Measurements from ENCODE around the gene KCNMA1. TPM values are rescaled to one million over a fixed set of nuclear protein-coding genes. Genes with fewer than 3 reads are reported as not detected.

Gene KCNMA1
- total RNA-seq, 2 experiments from 2014 or later: 0.55 to 1.5 TPM

- Mint-ChIP-seq H3K27me3 (peaks cover 11% of the 10 kb centered on the region), H3K36me3 (no peaks in the 10 kb centered on the region), H3K27ac (no peak overlapping the region), H3K9me3 (ENCODE audit: low read depth) (no peaks in the 10 kb centered on the region), H3K4me3 (no peak overlapping the region), H3K4me1 (no peaks in the 10 kb centered on the region)
- no peak for ATAC-seq
- no peak for DNase-seq
- CTCF ChIA-PET: no interaction called here
Observed at GRCh38 chr10:77120666-77121376, 516.8 kb downstream of the KCNMA1 start.

- Mint-ChIP-seq H3K4me3 (no peak overlapping the region), H3K27me3 (peaks cover 11% of the 10 kb centered on the region), H3K9me3 (ENCODE audit: low read depth) (no peaks in the 10 kb centered on the region), H3K27ac (no peak overlapping the region), H3K4me1 (no peaks in the 10 kb centered on the region), H3K36me3 (no peaks in the 10 kb centered on the region)
- no peak for DNase-seq
- no peak for ATAC-seq
- CTCF ChIA-PET: no interaction called here
Observed at GRCh38 chr10:77120012-77120411, 517.6 kb downstream of the KCNMA1 start.

GRCh38 chr10:77118603-77119282 lies 518.9 kb downstream of the KCNMA1 start:
- Mint-ChIP-seq H3K36me3 (no peaks in the 10 kb centered on the region), H3K4me1 (no peaks in the 10 kb centered on the region), H3K27ac (no peak overlapping the region), H3K4me3 (no peak overlapping the region), H3K27me3 (peaks cover 11% of the 10 kb centered on the region), H3K9me3 (ENCODE audit: low read depth) (no peaks in the 10 kb centered on the region)
- ATAC-seq (no peak), DNase-seq (no peak)
- CTCF ChIA-PET: no interaction called here

- no peak for DNase-seq
- CTCF ChIA-PET: no interaction called here
- Mint-ChIP-seq H3K4me3 (no peak overlapping the region), H3K4me1 (no peaks in the 10 kb centered on the region), H3K36me3 (no peaks in the 10 kb centered on the region), H3K9me3 (ENCODE audit: low read depth) (no peaks in the 10 kb centered on the region), H3K27me3 (peaks cover 11% of the 10 kb centered on the region), H3K27ac (no peak overlapping the region)
- ATAC-seq: no peak
Observed at GRCh38 chr10:77117501-77117900, 520.1 kb downstream of the KCNMA1 start.

- Mint-ChIP-seq H3K9me3 (ENCODE audit: low read depth) (no peaks in the 10 kb centered on the region), H3K4me3 (no peak overlapping the region), H3K27me3 (peaks cover 11% of the 10 kb centered on the region), H3K27ac (no peak overlapping the region), H3K36me3 (no peaks in the 10 kb centered on the region), H3K4me1 (no peaks in the 10 kb centered on the region)
- ATAC-seq (no peak), DNase-seq (no peak)
- CTCF ChIA-PET: no interaction called here
Observed at GRCh38 chr10:77116904-77117303, 520.7 kb downstream of the KCNMA1 start.

GRCh38 chr10:77114181-77114821 lies 523.3 kb downstream of the KCNMA1 start:
- Mint-ChIP-seq H3K4me1 (no peaks in the 10 kb centered on the region), H3K27ac (no peak overlapping the region), H3K9me3 (ENCODE audit: low read depth) (no peaks in the 10 kb centered on the region), H3K27me3 (peaks cover 5% of the 10 kb centered on the region), H3K4me3 (no peak overlapping the region), H3K36me3 (no peaks in the 10 kb centered on the region)
- ATAC-seq (no peak), DNase-seq (no peak)
- CTCF ChIA-PET: no interaction called here

- H3K27ac Mint-ChIP-seq: no peak overlapping the region
- H3K4me1 Mint-ChIP-seq: no peaks in the 10 kb centered on the region
- CTCF ChIA-PET: interaction anchor here (1.0 kb wide), 1 partner anchor 13 kb away, joined by 3 read pairs; no protein-coding TSS in a partner anchor
- ATAC-seq (no peak), DNase-seq (no peak)
- no peaks in the 10 kb centered on the region for H3K36me3 Mint-ChIP-seq
- H3K27me3 Mint-ChIP-seq: peaks cover 5% of the 10 kb centered on the region
- no peak overlapping the region for H3K4me3 Mint-ChIP-seq
- H3K9me3 Mint-ChIP-seq (ENCODE audit: low read depth): no peaks in the 10 kb centered on the region
Observed at GRCh38 chr10:77111611-77112550, 525.7 kb downstream of the KCNMA1 start.

- H3K36me3 Mint-ChIP-seq: no peaks in the 10 kb centered on the region
- no peaks in the 10 kb centered on the region for H3K4me1 Mint-ChIP-seq
- H3K27ac Mint-ChIP-seq: no peak overlapping the region
- CTCF ChIA-PET: no interaction called here
- H3K9me3 Mint-ChIP-seq (ENCODE audit: low read depth): no peaks in the 10 kb centered on the region
- no peak overlapping the region for H3K4me3 Mint-ChIP-seq
- no peaks in the 10 kb centered on the region for H3K27me3 Mint-ChIP-seq
- no peak for DNase-seq
- ATAC-seq: no peak
Observed at GRCh38 chr10:77110757-77111156, 526.9 kb downstream of the KCNMA1 start.

GRCh38 chr10:77109351-77109994 lies 528.1 kb downstream of the KCNMA1 start:
- ATAC-seq (no peak), DNase-seq (no peak)
- Mint-ChIP-seq H3K27me3 (no peaks in the 10 kb centered on the region), H3K36me3 (no peaks in the 10 kb centered on the region), H3K27ac (no peak overlapping the region), H3K4me1 (no peaks in the 10 kb centered on the region), H3K4me3 (no peak overlapping the region), H3K9me3 (ENCODE audit: low read depth) (no peaks in the 10 kb centered on the region)
- CTCF ChIA-PET: no interaction called here

GRCh38 chr10:77106676-77107075 lies 530.9 kb downstream of the KCNMA1 start:
- ATAC-seq: no peak
- Mint-ChIP-seq H3K9me3 (ENCODE audit: low read depth) (no peaks in the 10 kb centered on the region), H3K4me1 (no peaks in the 10 kb centered on the region), H3K36me3 (no peaks in the 10 kb centered on the region), H3K27ac (no peak overlapping the region), H3K27me3 (no peaks in the 10 kb centered on the region), H3K4me3 (no peak overlapping the region)
- CTCF ChIA-PET: no interaction called here
- DNase-seq: no peak

- no peak for DNase-seq
- no peaks in the 10 kb centered on the region for H3K9me3 Mint-ChIP-seq (ENCODE audit: low read depth)
- H3K27me3 Mint-ChIP-seq: no peaks in the 10 kb centered on the region
- no peaks in the 10 kb centered on the region for H3K4me1 Mint-ChIP-seq
- CTCF ChIA-PET: no interaction called here
- no peaks in the 10 kb centered on the region for H3K36me3 Mint-ChIP-seq
- no peak overlapping the region for H3K4me3 Mint-ChIP-seq
- no peak overlapping the region for H3K27ac Mint-ChIP-seq
- ATAC-seq: no peak
Observed at GRCh38 chr10:77105761-77106221, 531.8 kb downstream of the KCNMA1 start.

- H3K9me3 Mint-ChIP-seq (ENCODE audit: low read depth): no peaks in the 10 kb centered on the region
- CTCF ChIA-PET: no interaction called here
- H3K36me3 Mint-ChIP-seq: no peaks in the 10 kb centered on the region
- DNase-seq (no peak), ATAC-seq (no peak)
- no peak overlapping the region for H3K4me3 Mint-ChIP-seq
- H3K27ac Mint-ChIP-seq: no peak overlapping the region
- H3K27me3 Mint-ChIP-seq: no peaks in the 10 kb centered on the region
- H3K4me1 Mint-ChIP-seq: no peaks in the 10 kb centered on the region
Observed at GRCh38 chr10:77104459-77104980, 533.1 kb downstream of the KCNMA1 start.

- H3K4me3 Mint-ChIP-seq: no peak overlapping the region
Observed at GRCh38 chr10:77103213-77103612, 534.4 kb downstream of the KCNMA1 start.

More at GRCh38 chr10:77103213-77103612, 534.4 kb downstream of the KCNMA1 start:
- Mint-ChIP-seq H3K27ac (no peak overlapping the region), H3K4me1 (no peaks in the 10 kb centered on the region), H3K36me3 (no peaks in the 10 kb centered on the region), H3K9me3 (ENCODE audit: low read depth) (no peaks in the 10 kb centered on the region), H3K27me3 (peaks cover 3% of the 10 kb centered on the region)
- CTCF ChIA-PET: no interaction called here
- ATAC-seq (no peak), DNase-seq (no peak)
